Breast epithelium (tissue), 4 donors: ENCODE measurements around the gene INTS15. TPM values are rescaled to one million over a fixed set of nuclear protein-coding genes. Genes with fewer than 3 reads are reported as not detected.

Source experiments
- DNase-seq, 2 donors: peaks; one replicate each; pipeline ENCODE4 v3.0.0-alpha.2; 2019; ENCODE audit warnings: low spot score in 2 of 2
- H3K27ac ChIP-seq, 2 donors: fragments of 200-600 bp; sonication (generic) in 1 of 2; one replicate each; pipeline ENCODE4 v1.5.1; 2016 to 2019; ENCODE audit warnings: mild to moderate bottlenecking in 1 of 2
- H3K27me3 ChIP-seq, 2 donors: fragments of 200-600 bp; sonication (generic) in 1 of 2; one replicate each; pipeline versions ENCODE4 v1.5.1 to v1.6.0; 2017 to 2019; ENCODE audit warnings: control low read depth in 1 of 2, mild to moderate bottlenecking in 1 of 2
- H3K36me3 ChIP-seq: fragments of 200-600 bp; one replicate; pipeline ENCODE4 v1.5.1; 2019
- H3K4me1 ChIP-seq, 2 donors: fragments of 200-600 bp; sonication (generic); one replicate each; pipeline ENCODE4 v1.5.1; 2016 to 2019; ENCODE audit warnings: control low read depth in 1 of 2
- H3K4me3 ChIP-seq, 3 donors: fragments of 200-600 bp; sonication (generic); 1 replicate in 2 of 3; 2 replicates in 1 of 3; pipeline ENCODE4 v1.5.1; 2016 to 2019; ENCODE audit warnings: mild to moderate bottlenecking in 3 of 3, moderate library complexity in 2 of 3
- H3K9me3 ChIP-seq, 2 donors: fragments of 200-600 bp; sonication (generic) in 1 of 2; one replicate each; pipeline ENCODE4 v1.5.1; 2016 to 2019; ENCODE audit warnings: control low read depth in 1 of 2
- POLR2A ChIP-seq: fragments of 450-650 bp; IDR thresholded peaks from one replicate; pipeline ENCODE4 v1.6.1; 2016; ENCODE audit warnings: antibody characterized with exemption, mild to moderate bottlenecking, moderate library complexity
- POLR2AphosphoS5 ChIP-seq, 3 donors: sonication (generic); formaldehyde crosslinking; IDR thresholded peaks; one replicate each; pipeline ENCODE4 v1.6.1; 2017; ENCODE audit warnings: antibody characterized with exemption in 3 of 3
- intact Hi-C: fragments of 100-400 bp; cut with DNase I; formaldehyde crosslinking; loops from one replicate; pipeline ENCODE4 v1.15.1; 2023; ENCODE audit warnings: low total_unique reads
- total RNA-seq, 3 donors: library from RNA; depleted of rRNA; stranded (reverse); fragments of >200 nt; gene quantifications; one replicate each; pipeline ENCODE4 v1.1.0, GENCODE V29; 2016
- TF ChIP-seq, protein P1 (sequence below), 3 donors: fragments of 450-650 bp; IDR thresholded peaks; one replicate each; pipeline ENCODE4 v1.5.1; 2016 to 2017; ENCODE audit warnings: antibody characterized with exemption in 3 of 3, mild to moderate bottlenecking in 3 of 3, moderate library complexity in 3 of 3

Gene INTS15
- total RNA-seq, 3 donors from 2014 or later, result 22.9 to 36.4 (median 28.2) TPM

GRCh38 chr7:6547400-6547799, 42.4 kb upstream of the INTS15 start:
- no peaks in the 10 kb centered on the region for H3K9me3 ChIP-seq
- TF ChIP-seq, protein P1, sequence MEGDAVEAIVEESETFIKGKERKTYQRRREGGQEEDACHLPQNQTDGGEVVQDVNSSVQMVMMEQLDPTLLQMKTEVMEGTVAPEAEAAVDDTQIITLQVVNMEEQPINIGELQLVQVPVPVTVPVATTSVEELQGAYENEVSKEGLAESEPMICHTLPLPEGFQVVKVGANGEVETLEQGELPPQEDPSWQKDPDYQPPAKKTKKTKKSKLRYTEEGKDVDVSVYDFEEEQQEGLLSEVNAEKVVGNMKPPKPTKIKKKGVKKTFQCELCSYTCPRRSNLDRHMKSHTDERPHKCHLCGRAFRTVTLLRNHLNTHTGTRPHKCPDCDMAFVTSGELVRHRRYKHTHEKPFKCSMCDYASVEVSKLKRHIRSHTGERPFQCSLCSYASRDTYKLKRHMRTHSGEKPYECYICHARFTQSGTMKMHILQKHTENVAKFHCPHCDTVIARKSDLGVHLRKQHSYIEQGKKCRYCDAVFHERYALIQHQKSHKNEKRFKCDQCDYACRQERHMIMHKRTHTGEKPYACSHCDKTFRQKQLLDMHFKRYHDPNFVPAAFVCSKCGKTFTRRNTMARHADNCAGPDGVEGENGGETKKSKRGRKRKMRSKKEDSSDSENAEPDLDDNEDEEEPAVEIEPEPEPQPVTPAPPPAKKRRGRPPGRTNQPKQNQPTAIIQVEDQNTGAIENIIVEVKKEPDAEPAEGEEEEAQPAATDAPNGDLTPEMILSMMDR (IDR thresholded peaks at IDR 0.05), result no peak
- TF ChIP-seq POLR2AphosphoS5 (IDR thresholded peaks at IDR 0.05) (no peak), POLR2A (no peak)
- no peaks in the 10 kb centered on the region for H3K27me3 ChIP-seq
- H3K4me1 ChIP-seq, result no peaks in the 10 kb centered on the region
- H3K27ac ChIP-seq, result no peak overlapping the region
- intact Hi-C loops, result no loop called here
- H3K36me3 ChIP-seq, result no peaks in the 10 kb centered on the region
- DNase-seq, result no peak
- no peak overlapping the region for H3K4me3 ChIP-seq

- no peaks in the 10 kb centered on the region for H3K36me3 ChIP-seq
- no peaks in the 10 kb centered on the region for H3K27me3 ChIP-seq
- H3K4me1 ChIP-seq, result no peaks in the 10 kb centered on the region
- no peak within 1 kb of the TSS for H3K27ac ChIP-seq
- H3K4me3 ChIP-seq, result no peak within 1 kb of the TSS
- intact Hi-C loops, result no loop called here
- no peak for DNase-seq
- H3K9me3 ChIP-seq, result no peaks in the 10 kb centered on the region
- TF ChIP-seq POLR2A, result no peak
Measured at GRCh38 chr7:6551016-6551511, 38.8 kb upstream of the INTS15 start, which contains the start of gene GRID2IP. Gene GRID2IP, minus strand, starts transcription at chr7:6551461. Its CDS starts 25 bp downstream, at chr7:6551436.

- intact Hi-C loops, result no loop called here
- DNase-seq, result no peak
- Histone ChIP-seq H3K27ac (no peak overlapping the region), H3K4me3 (no peak overlapping the region), H3K4me1 (no peaks in the 10 kb centered on the region), H3K9me3 (no peaks in the 10 kb centered on the region), H3K27me3 (no peaks in the 10 kb centered on the region), H3K36me3 (no peaks in the 10 kb centered on the region)
- TF ChIP-seq POLR2AphosphoS5 (IDR thresholded peaks at IDR 0.05) (no peak), POLR2A (no peak)
- TF ChIP-seq, protein P1 (IDR thresholded peaks at IDR 0.05), result no peak
Measured at GRCh38 chr7:6553448-6554044, 36.3 kb upstream of the INTS15 start.

GRCh38 chr7:6554848-6555247, 35.0 kb upstream of the INTS15 start:
- Histone ChIP-seq H3K4me1 (no peaks in the 10 kb centered on the region), H3K9me3 (no peaks in the 10 kb centered on the region), H3K27ac (no peak overlapping the region), H3K27me3 (no peaks in the 10 kb centered on the region), H3K4me3 (no peak overlapping the region), H3K36me3 (no peaks in the 10 kb centered on the region)
- TF ChIP-seq POLR2AphosphoS5 (IDR thresholded peaks at IDR 0.05) (no peak), POLR2A (no peak)
- TF ChIP-seq, protein P1 (IDR thresholded peaks at IDR 0.05), result no peak
- intact Hi-C loops, result no loop called here
- no peak for DNase-seq

DNA sequence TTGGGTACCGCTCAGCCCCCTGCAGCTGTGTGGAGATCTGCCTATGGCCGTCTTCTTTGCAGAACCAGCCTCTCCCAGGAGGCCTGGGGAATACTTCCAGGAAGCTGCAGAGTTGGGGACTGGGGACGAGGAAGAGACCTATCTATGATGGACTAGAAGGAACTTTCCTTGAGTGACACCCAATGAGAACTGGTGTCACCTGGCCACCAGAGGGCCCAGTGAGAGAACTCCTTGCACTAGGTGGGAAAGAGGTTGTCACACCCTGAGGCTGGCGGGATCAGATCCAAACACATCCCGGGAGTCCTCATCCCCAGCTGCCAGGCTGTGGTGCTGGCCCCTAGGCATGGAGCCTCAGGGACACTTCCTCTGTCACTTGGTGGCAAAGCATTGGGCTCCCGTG, 33.6 kb upstream of the INTS15 start:
- Histone ChIP-seq H3K27me3 (no peaks in the 10 kb centered on the region), H3K4me1 (no peaks in the 10 kb centered on the region), H3K9me3 (no peaks in the 10 kb centered on the region), H3K36me3 (no peaks in the 10 kb centered on the region), H3K27ac (no peak overlapping the region), H3K4me3 (no peak overlapping the region)
- no peak for DNase-seq
- TF ChIP-seq, protein P1 (IDR thresholded peaks at IDR 0.05), result no peak
- no peak for TF ChIP-seq POLR2AphosphoS5 (IDR thresholded peaks at IDR 0.05)
- TF ChIP-seq POLR2A, result no peak
- intact Hi-C loops, result no loop called here
